ENCODE data around the gene TAF4.

DNA sequence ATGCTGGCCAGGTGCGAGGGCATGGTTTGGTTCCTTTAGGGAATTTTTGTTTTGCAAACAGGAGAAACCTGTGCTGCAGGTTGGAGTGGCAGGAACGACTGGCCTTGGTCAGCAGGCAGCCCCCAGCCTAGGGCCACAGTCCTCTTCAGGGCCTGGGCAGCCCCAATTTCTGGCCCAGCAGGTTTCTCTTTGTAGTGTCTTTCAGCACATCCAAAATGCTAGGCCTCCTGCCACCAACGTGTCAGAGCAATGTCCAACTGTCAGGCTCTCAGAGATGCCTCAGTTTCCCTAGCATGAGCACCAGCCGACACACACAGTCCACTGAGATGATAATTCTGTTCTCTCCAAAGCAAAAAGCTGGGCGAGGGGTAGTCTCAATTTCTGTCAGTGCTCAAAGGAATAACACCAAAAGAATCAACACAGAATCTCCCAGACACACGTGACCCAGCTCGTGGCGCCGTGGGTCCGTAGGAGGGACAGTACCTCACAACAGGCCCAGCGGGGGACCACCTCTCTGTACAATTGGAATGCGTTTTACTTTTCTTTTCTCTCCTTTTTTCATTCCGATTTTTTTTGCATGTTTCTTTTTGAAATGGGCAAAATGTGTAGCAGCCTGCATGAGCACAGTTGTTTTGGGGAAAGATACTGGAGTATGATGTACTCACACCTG is 125.9 kb downstream of the TAF4 start:
- no peak for TF ChIP-seq CTCF (IDR thresholded peaks at IDR 0.05)
- no peak for TF ChIP-seq ZFX (IDR thresholded peaks at IDR 0.05; ENCODE audit: borderline replicate concordance)

Measured in 22Rv1 (cell line).